SU-DHL-6 (cell line): ENCODE measurements around the gene LPIN1.

ENCODE experiments used
- H2AFZ ChIP-seq: fragments of 200-600 bp; sonication (generic); 2 replicates; pipeline ENCODE4 v1.6.1; 2014; ENCODE audit warnings: low read depth, mild to moderate bottlenecking, moderate library complexity, mixed read lengths, antibody characterized with exemption, low read length; ENCODE audit not compliant: severe bottlenecking
- H3F3A ChIP-seq: fragments of 200-600 bp; shearing (Covaris generic); 2 replicates; pipeline ENCODE4 v1.6.0; 2016; ENCODE audit warnings: antibody characterized with exemption, mild to moderate bottlenecking; ENCODE audit not compliant: insufficient read depth
- H3K27ac ChIP-seq: fragments of 200-600 bp; sonication (generic); 2 replicates; pipeline ENCODE4 v1.5.1; 2016; ENCODE audit warnings: low read depth, mild to moderate bottlenecking, low read length, moderate library complexity, mixed read lengths
- H3K27me3 ChIP-seq: fragments of 200-600 bp; sonication (generic), shearing (Covaris generic); 2 replicates; pipeline ENCODE4 v1.6.0; 2014; ENCODE audit warnings: mild to moderate bottlenecking, low read length
- H3K36me3 ChIP-seq: fragments of 200-600 bp; sonication (generic); 2 replicates; pipeline ENCODE4 v1.6.1; 2014; ENCODE audit warnings: mild to moderate bottlenecking, low read length, mixed read lengths
- H3K4me2 ChIP-seq: fragments of 300-600, 200-600 bp; shearing (Covaris generic), sonication (generic); 2 replicates; pipeline ENCODE4 v1.6.0; 2014; ENCODE audit warnings: low read length, low read depth, mild to moderate bottlenecking; ENCODE audit not compliant: poor library complexity, severe bottlenecking
- H3K4me3 ChIP-seq: fragments of 200-600 bp; sonication (generic); 2 replicates; pipeline ENCODE4 v1.5.1; 2014; ENCODE audit warnings: antibody characterized with exemption, low read length, mild to moderate bottlenecking, mixed read lengths; ENCODE audit not compliant: insufficient read depth, poor library complexity, severe bottlenecking
- H3K79me2 ChIP-seq: fragments of 200-600 bp; sonication (generic); 2 replicates; pipeline ENCODE4 v1.6.1; 2014; ENCODE audit warnings: mild to moderate bottlenecking, low read length, moderate library complexity; ENCODE audit not compliant: insufficient read depth
- H3K9ac ChIP-seq: fragments of 200-600 bp; sonication (generic); 2 replicates; pipeline ENCODE4 v1.7.0; 2014; ENCODE audit warnings: mild to moderate bottlenecking, low read length
- H3K9me2 ChIP-seq: fragments of 200-600 bp; sonication (generic); replicated peaks from 2 replicates; pipeline ENCODE4 v1.6.1; 2014; ENCODE audit warnings: low read length; ENCODE audit not compliant: insufficient read depth
- H3K9me3 ChIP-seq: fragments of 200-600 bp; sonication (generic); 2 replicates; pipeline ENCODE4 v1.6.1; 2014; ENCODE audit warnings: low read length, mixed read lengths; ENCODE audit not compliant: insufficient read depth
- H4K20me1 ChIP-seq: fragments of 200-600 bp; sonication (generic); 2 replicates; pipeline ENCODE4 v1.6.1; 2014; ENCODE audit warnings: low read depth, mild to moderate bottlenecking, antibody characterized with exemption, low read length, moderate library complexity, mixed read lengths
- CTCF ChIP-seq: fragments of 200-600 bp; sonication (generic); IDR thresholded peaks from one replicate; pipeline ENCODE4 v1.5.1; 2017; ENCODE audit warnings: antibody characterized with exemption, mild to moderate bottlenecking, low read length, moderate library complexity; ENCODE audit not compliant: insufficient read depth, poor library complexity, severe bottlenecking
- EZH2phosphoT487 ChIP-seq: fragments of 200-600 bp; sonication (generic), shearing (Covaris generic); conservative IDR thresholded peaks from 2 replicates; pipeline ENCODE4 v1.6.1; 2018; ENCODE audit warnings: mild to moderate bottlenecking, antibody characterized with exemption, low read length, moderate library complexity, mixed read lengths

The LPIN1 gene

GRCh38 chr2:11744631-11745394 is 1.6 kb upstream of the LPIN1 start:
- Histone ChIP-seq H3K36me3 (no peaks in the 10 kb centered on the region), H3K4me2 (peak overlapping the region; percentile 57), H3F3A (peaks cover 19% of the 10 kb centered on the region), H3K27me3 (no peaks in the 10 kb centered on the region), H4K20me1 (no peaks in the 10 kb centered on the region), H3K4me3 (no peak overlapping the region), H2AFZ (peak overlapping the region; percentile 43), H3K9ac (peak overlapping the region; percentile 38), H3K27ac (peak overlapping the region; percentile 12; the same call in 1 of the 2 replicates), H3K79me2 (peaks cover 28% of the 10 kb centered on the region), H3K9me2 (no peaks in the 10 kb centered on the region), H3K9me3 (no peaks in the 10 kb centered on the region)
- TF ChIP-seq EZH2phosphoT487 (no peak), CTCF (peak; percentile 49)

- Histone ChIP-seq H3K4me3 (peak overlapping the region; percentile 19), H3K9me3 (no peaks in the 10 kb centered on the region), H3K36me3 (no peaks in the 10 kb centered on the region), H2AFZ (no peak overlapping the region), H3K9ac (peak overlapping the region; percentile 89; the same call in 1 of the 2 replicates), H3K27me3 (no peaks in the 10 kb centered on the region), H3K27ac (no peak overlapping the region), H3K4me2 (peak overlapping the region; percentile 57), H3K9me2 (no peaks in the 10 kb centered on the region), H3F3A (peaks cover 28% of the 10 kb centered on the region), H4K20me1 (no peaks in the 10 kb centered on the region), H3K79me2 (peaks cover 31% of the 10 kb centered on the region)
- TF ChIP-seq EZH2phosphoT487 (no peak), CTCF (no peak)
Observed at GRCh38 chr2:11745613-11746375, 638 bp upstream of the LPIN1 start.

- Histone ChIP-seq H4K20me1 (no peaks in the 10 kb centered on the region), H3K27me3 (no peaks in the 10 kb centered on the region), H3K27ac (peak overlapping the region; percentile 98), H3F3A (peaks cover 37% of the 10 kb centered on the region), H3K4me3 (peak overlapping the region; percentile 91), H3K79me2 (peaks cover 42% of the 10 kb centered on the region), H3K9ac (peak overlapping the region; percentile 89), H3K4me2 (peak overlapping the region; percentile 81), H3K9me3 (no peaks in the 10 kb centered on the region), H3K9me2 (no peaks in the 10 kb centered on the region), H2AFZ (no peak overlapping the region), H3K36me3 (no peaks in the 10 kb centered on the region; the same call in 1 of the 2 replicates)
- no peak for TF ChIP-seq EZH2phosphoT487
- no peak for TF ChIP-seq CTCF
Observed at GRCh38 chr2:11746807-11747459, 501 bp downstream of the LPIN1 start.
